Cardiac septum (tissue), 1 donor: Measurements from ENCODE around the gene CCL27. TPM values are rescaled to one million over a fixed set of nuclear protein-coding genes. Genes with fewer than 3 reads are reported as not detected.

Experiments used
- DNase-seq: peaks from one replicate; pipeline ENCODE4 v3.0.0-alpha.2; 2020; ENCODE audit warnings: low spot score
- intact Hi-C: fragments of 100-400 bp; cut with DNase I; formaldehyde crosslinking; loops from one replicate; pipeline ENCODE4 v1.14.0; 2022
- long read RNA-seq: library from polyadenylated mRNA; unstranded; transcript quantifications from one replicate; pipeline ENCODE4 v2.0.0, GENCODE V29; 2021
- total RNA-seq: library from RNA; stranded (reverse); fragmentation: NEBNext Ultra II Directional; extraction: Animal tissue kit (Norgen Biotek cat#: 25700); gene quantifications from one replicate; pipeline ENCODE4 v1.2.1, GENCODE V29; 2021
- donor health status: DM: no; HTN: no; CAD: no.

Gene CCL27, protein sequence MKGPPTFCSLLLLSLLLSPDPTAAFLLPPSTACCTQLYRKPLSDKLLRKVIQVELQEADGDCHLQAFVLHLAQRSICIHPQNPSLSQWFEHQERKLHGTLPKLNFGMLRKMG
- not detected for total RNA-seq
- long read RNA-seq = 0 reads

DNA sequence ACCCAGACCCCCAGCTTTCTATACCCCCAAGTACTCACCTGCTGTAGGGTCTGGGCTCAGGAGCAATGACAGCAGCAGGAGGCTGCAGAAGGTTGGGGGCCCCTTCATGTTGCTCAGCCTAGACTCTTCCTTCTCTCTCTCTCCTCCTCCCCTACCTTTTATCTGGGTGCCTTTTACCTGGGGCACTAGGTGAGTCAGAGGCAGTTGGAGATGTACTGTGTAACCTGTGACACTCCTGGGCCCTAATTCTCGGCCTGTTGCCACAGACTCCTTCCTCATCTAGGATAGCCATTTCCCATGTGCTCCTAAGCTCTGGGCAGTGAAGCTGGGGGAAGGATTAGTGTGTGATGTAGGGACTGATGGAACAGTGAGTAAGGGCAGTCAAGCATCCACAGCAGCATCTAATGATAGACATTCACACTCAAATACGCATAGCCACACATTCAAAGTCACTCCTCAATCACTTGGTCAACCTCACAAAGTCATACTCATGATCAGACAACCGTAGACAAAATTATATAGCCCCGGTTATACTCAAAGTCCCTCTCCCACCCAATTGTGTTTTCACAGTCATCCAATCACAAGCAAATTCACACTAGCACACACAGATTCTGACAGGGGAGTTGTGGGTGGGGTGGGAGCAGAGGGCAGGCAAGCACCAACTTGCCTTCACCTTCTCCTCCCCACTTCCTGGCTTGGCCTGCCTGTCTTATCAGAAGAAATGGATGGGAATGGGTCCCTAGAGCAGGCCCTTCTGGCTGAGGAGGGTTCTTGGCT, at the start of gene CCL27:
CCL27 (minus strand) TSS at position 132 of the 777 bp plus-strand sequence; CDS start at position 108, 24 bp downstream.
- no peak for DNase-seq

DNA sequence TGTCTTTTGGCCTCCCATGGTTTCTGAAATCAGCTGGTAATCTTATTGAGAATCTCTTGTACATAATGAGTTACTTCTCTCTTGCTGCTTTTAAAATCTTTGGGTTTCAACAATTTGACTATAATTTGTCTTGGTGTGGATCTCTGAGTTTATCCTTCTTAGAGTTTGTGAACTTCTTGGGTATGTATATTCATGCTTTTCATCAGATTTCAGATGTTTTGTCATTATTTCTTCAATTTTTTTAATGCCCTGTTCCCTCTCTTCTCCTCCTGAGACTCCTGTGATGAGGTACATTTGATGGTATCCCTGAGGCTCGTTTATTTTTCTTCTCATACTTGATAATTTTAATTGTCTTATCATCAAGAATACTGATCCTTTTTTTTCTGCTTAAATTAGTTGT, 49.7 kb upstream of the CCL27 start:
- intact Hi-C loops = no loop called here
- DNase-seq = no peak

More for the DNA sequence above, at the start of gene CCL27:
- intact Hi-C loops = no loop called here

DNA sequence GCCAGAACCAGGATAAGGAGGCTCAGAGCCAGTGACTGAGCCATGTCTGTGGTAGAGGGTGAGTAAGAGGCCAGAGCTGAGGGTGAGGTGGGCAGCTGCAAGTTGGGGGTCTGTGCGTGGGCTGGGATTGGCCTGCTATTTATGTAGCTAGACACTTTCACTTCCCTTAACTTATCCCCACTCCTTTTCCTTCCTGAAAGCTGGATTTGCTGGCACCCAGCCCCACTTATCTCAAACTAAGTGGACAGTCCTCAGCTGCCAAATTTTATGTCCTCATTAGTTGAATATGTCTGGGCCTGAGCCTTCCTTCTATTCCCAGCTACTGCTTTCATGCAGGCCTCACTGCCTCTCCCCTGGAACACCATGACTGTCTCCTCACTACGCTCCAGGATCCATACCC, 47.6 kb upstream of the CCL27 start, which contains the start of gene CCL21:
CCL21 (minus strand) TSS at position 114 of the 400 bp plus-strand sequence; CDS start at position 44, 70 bp downstream.
- intact Hi-C loops = no loop called here
- DNase-seq = peak; percentile 86

DNA sequence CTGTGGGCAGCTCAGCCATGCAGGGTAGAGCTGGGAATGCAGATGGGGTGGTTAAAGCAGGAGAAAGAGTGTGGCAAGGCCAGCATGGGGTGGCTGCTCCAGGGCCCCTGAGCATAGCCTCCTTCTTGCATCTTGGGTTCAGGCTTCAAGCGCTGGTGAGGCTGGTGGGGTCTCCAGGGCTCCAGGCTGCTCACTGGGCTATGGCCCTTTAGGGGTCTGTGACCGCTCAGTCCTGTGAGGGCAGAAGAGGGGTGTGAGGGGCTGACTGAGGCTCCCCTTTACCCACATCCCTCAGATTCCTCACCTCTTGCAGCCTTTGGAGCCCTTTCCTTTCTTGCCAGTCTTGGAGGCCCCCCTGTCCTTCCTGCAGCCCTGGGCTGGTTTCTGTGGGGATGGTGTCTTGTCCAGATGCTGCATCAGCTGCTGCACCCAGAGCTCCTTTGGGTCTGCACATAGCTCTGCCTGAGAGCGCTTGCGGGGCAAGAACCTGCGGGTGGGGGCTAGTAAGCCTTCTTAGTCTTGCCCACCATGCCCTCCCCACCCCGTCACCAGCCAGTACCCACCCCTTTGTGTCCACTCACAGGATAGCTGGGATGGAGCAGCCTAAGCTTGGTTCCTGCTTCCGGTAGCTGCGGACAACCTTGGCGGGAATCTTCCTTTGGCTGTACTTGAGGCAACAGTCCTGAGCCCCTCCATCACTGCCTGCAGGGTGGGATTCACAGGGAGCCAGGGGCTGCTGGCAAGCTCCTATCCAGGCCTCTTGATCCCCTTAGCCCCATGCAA, 46.9 kb upstream of the CCL27 start:
- DNase-seq = no peak
- intact Hi-C loops = loop anchor here (10.0 kb wide), 1 partner anchor 275 kb away; the partner anchor contains the start of gene DNAJB5

DNA sequence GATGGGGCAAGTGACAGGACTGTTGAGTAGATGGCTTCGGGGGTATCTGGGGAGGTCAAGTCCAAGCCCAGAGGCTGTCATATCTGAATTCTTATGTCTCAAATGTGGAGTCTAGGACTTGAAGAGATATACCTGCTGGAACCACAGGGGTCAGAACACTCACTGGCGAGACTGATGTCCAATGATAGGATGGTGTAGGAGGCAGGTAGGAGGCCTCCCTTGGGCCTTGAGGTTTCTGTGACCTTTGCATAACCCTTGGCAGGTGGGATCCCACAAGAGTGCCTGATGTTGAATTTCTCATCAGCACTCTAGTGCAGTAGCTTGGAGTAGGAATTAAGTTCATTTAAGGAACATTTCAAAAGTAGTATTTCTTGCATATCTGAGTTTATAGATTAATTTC, 44.7 kb upstream of the CCL27 start:
- DNase-seq = no peak
- intact Hi-C loops = loop anchor here (10.0 kb wide), 1 partner anchor 278 kb away; the partner anchor contains the start of gene DNAJB5

DNA sequence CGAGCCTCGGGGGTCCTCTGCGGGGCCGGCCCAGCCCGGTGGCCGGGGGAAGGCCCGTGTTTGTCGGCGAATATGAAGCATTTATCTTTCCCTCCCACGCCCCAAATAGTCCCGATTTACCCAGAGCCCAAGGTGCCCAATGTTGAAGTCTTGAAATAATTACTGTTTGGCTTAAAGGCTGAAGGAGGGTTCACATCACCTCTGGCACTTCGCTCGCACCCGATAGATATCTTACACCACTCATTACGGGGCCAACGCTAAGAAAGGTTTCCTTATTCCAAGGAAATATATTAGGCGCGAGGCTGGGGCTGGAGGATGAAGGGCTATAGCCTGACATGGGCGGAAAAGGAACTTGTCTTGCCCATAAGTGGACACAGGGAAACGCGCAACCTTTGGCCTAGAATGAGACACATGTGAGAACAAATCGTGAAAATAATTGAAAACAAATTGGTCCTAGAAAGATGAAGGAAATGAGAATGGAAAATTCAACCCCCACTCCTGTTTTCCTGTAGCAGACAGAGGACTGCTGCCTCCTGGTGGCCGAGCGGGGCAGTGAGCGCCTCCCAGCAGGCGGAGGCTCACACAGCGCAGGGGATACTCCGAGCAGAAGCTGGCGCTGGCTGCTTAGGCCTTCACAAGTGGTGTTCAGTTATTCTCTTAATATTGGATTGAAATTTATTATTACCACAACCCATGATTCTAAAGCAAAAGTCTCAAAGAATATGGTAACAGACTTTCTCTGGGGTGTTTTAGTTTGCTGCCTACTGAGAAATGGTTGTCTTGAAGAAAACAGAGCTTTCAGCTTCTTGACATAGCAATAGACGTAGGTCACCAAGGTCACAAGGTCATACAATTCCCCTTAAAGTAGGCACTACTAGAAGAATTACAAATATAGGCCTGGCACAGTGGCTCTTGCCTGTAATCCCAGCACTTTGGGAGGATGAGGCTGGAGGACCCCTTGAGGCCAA, 39.6 kb upstream of the CCL27 start:
- DNase-seq = peak; percentile 90
- intact Hi-C loops = loop anchor here (5.0 to 10.0 kb wide), 3 partner anchors 35 to 283 kb away; partner anchors contain the start of genes DNAJB5 and GALT

DNA sequence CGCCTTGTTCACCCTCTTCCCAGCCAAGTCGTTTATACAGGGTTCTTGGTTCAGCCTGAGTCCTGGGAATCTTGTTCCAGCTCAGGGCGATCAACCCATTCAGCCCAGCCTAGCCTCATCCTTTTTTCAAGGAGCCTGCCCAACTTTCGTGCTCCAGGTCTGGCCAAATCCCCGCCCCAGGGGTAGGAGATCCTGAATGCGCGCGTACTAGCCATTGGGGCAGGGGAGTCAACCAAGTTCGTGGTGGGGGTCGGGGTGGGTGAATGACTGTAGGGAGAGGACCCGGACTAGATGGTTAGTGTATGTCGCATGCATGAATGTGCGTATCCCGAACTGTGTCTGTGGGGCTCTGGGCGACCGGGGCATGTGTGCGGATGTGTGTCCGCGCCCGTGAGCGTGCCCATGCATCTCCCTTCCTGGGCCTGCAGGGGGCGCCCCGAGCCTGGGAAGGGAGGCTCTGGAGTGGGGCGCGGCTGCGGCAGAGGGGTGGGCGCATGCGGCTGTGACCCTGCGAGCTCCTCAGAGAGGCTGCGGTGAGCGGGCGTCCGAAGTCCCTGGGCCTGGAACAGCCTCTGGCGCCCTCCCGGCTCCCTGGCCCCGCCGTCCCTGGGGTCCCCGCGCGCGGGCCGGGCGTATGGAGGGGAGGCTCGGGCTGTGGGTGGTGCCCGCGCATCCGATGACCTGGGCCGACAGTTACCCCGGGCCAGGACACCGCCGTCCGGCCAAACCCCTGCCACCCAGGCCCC, 38.7 kb upstream of the CCL27 start:
- peak; percentile 84 for DNase-seq
- intact Hi-C loops = loop anchor here (5.0 to 10.0 kb wide), 3 partner anchors 34 to 284 kb away; partner anchors contain the start of genes DNAJB5 and GALT

DNA sequence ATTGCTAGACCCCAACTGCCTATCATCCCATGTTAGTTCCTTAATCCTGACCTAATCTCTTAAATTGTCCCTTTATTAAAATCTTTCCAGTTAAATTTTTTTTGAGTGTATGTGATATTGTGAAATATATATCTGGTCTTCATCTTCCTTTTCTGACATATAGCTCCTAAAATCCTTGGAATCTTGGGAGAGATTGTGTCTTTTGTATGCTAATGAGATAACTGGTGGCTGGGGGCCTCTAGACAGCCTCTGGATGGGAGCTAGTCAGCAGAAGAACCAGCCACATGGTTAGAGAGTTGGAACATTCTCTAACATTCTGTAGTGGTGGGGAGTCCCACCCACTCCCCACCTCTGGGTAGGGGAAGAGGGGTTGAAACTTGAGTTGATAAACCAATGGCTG, 32.4 kb upstream of the CCL27 start:
- no peak for DNase-seq
- intact Hi-C loops = no loop called here

DNA sequence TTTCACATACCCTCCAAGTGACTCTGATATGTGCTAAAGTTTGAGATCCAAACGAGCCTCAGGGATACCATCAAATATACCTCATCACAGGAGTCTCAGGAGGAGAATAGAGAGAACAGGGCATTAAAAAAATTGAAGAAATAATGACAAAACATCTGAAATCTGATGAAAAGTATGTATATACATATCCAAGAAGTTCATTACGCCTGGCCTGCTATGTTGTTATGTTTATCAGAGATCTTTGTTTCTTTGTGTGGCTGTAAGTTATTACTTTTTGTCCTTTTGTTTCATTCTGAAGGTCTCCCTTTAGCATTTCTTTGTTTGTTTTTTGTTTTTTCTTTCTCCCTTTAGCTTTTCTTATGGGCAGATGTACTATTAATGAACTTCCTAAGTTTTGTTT, 31.1 kb upstream of the CCL27 start:
- DNase-seq = no peak
- intact Hi-C loops = no loop called here

DNA sequence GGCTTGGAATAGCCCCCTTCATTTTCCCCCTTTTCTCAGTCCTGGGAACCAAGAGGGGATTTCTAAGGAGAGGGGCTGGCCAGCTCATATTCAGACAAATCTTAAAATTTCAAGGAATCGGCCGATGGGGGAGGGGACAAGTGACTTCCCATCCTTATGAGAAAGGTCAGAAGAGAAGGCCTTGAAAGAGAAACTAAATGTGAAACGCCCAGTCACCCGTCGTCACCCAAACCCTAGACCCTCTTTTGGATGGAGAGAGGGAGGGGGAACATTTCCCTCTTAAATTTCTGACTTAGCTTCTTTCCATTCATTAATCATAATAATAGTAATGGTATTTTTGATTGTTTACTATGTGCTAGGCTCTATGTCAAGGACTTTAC, 29.5 kb upstream of the CCL27 start:
- intact Hi-C loops = no loop called here

DNA sequence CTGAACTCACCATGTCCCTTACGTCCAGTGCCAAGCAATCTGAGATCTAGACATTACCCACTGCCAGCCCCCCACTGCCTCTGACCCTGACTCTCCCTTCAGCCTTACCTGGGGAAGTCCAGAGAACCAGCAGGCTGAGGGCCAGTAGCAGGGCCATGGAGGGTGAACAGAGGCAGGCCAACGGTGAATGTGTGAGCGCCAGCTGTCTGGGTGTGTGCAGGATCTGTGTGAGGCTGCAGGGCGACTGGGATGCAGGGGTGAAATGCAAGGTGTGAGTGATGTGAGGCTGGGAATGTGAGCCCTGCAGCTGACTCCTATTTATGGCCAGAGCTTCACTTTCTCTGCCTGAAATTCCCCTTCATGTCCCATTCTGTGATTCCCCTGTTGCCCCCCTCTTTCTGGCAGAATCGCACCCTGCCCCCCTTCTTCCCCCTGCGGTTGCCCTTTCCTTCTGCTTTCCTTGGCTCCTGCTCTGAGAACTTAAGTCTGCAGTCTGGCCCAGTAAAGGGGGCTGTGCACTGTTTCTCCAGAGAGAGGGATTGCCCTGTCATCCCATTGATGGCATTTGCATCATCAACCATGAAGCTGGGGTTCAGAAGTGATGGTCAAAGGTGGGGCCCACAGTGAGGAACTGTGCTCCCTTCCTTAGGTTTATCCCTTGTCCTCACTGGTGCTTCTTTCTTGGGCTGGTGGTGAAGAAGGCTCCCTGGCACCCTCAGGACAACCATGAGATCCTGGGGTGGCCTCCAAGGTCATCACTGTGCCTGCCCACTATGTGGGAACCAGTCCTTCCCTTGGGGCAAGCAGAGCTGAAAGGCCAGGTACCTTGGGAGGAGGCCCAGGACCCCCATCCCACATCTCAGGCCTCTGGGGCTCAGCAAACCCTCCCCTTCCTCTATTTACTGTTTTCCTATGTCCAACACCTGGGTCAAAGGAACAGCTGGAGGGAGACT, 28.8 kb upstream of the CCL27 start, which contains the start of gene CCL19:
CCL19 (minus strand) TSS at position 294 of the 953 bp plus-strand sequence; CDS start at position 157, 137 bp downstream.
- intact Hi-C loops = no loop called here
- DNase-seq = no peak

More for the DNA sequence above, 29.5 kb upstream of the CCL27 start:
- no peak for DNase-seq

DNA sequence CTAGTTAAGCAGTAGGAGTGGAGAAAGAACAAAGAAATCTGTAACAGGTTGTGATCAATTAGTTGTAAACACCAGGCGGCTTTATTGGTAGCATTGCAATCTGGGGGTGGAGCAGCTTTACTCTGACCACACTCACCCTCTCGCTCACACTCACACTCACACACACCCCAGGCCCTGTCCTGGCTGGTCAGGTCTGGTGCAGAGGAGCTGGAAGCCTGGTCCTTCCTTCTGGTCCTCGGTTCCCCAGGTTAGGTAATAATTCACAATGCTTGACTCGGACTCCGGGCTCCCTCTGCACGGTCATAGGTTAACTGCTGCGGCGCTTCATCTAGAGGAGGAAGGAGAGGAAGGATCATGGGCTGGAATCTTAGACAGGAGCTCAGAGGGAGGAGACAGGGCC, 27.1 kb upstream of the CCL27 start:
- intact Hi-C loops = no loop called here
- DNase-seq = no peak

DNA sequence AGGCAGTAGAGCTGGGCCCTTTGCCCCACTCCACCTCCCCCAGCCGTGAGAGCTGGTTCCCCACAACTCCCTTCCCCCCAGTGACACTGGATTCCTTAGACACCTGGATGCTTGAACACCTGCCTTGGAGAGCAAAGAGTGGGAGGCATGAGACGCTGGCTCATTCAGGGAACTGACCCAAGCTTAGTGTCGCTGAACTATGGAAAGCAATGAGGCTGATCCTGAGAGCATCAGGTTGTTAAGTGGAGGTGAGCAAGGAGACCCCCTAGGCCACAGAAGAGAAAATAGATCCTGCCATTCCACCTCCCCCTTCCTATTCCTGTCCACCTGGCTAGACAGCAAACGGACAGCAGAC, 26.6 kb upstream of the CCL27 start:
- DNase-seq = no peak
- intact Hi-C loops = no loop called here

DNA sequence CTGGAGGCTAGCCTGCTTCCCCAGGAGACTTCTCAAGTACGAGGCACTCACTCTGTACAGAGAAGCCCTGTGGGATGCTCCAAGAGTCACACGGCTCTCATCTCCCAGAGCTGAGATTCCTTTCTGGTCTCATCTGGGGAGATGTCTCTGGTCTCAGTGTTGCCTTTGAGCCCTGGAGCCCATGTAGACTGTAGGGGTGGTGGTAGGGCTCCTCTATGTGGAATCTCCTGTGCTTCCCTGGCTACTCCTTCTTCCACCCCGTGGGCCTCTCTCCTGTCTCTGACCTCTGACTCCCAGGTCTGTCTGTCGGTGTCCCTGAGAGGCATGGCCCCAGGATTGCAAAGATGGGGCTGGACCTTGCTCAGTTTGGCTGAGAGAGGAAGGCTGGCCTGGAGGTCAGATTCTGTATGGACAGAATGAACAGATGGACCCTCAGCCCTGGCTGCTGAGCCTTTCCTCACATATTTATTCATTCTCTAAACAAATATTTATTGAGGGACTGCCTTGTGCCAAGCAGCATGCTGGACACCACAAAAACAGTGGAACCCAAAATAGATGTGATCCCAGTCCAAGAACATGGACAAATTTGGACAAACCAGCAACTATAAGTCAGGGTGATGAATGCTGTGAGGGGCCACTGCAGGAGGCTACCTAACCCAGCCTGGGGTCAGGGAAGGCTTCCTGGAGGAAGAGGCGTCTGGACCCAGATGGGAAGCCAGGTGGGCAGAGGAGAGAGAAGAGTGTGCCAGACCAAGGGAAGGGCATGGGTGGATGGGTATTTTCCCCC, 26.1 kb upstream of the CCL27 start:
- intact Hi-C loops = no loop called here
- no peak for DNase-seq

DNA sequence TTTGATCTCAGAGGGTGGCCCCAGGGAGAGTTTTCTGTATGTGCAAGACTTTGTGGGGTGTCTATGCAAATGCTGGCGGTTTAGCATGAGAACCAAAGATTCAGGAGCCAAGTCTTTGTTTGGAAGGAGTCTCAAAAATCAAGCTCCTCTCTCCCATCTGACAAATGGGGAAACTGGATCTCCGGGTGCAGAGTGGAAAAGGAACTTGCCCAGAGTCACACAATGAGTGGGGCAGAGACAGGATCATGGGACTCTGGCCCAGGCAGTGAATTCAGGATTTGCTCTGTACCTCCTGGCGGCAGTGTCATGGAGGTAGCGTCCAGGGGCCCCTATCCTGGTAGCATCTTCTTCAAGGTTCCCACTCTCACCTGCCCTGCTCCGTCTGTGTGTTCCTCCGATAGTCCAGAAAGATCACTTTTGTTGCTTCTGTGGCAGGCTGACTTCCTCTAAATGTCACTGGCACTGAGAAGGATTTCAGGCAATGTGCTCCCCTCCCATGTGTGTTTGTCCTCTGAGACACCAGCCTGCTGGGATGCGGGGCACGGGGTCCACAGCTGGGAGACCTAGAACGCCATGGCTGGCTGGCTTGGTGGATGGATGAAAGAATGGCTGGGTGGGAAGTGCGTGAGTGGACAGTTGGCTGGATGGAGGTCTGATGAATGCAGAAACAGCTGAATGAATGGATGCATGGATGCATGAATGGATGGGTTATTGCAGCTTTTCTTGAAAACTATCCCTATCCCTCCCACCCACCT, 25.0 kb upstream of the CCL27 start:
- peak; percentile 43 for DNase-seq
- intact Hi-C loops = no loop called here

DNA sequence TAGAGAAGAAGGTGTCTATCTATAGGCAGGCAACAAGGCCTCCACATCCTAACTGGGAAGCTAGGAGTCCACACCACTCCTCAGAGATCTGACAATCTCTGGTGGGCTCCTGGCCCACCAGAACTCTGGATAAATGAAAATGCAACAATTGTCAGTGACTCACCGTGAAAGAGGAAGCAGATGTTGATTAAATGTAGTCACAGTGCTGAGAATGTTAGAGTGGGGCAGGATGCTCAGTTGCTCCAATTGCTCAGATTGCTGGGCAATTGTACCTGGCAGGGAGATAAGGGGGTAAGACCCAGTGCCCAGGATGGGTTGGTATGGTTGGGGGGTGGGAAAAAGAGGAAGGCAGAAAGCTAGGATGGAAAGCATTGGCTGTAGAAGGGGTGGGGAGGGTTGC, 24.3 kb upstream of the CCL27 start:
- intact Hi-C loops = no loop called here
- peak; percentile 10 for DNase-seq
